ENCODE measurements around the gene FECH. TPM values are rescaled to one million over a fixed set of nuclear protein-coding genes. Genes with fewer than 3 reads are reported as not detected.

Gene FECH
- total and polyA plus RNA-seq, 4 experiments from 2014 or later = 14.8 to 19.7 (median 16.0) TPM

- no peaks in the 10 kb centered on the region for H3K36me3 Mint-ChIP-seq
- H3K27me3 Mint-ChIP-seq = peaks cover under 1 to 9% of the 10 kb centered on the region in 2 donors
- DNase-seq = no peak
- no peaks in the 10 kb centered on the region for H3K4me1 Mint-ChIP-seq
- no peak overlapping the region for H3K4me3 ChIP-seq (ENCODE audit: low read length in 2 of 2)
- ChIA-PET POLR2A (ENCODE audit: partially characterized antibody) (no interaction called here), CTCF (ENCODE audit: partially characterized antibody) (no interaction called here)
- intact Hi-C loops (cut with micrococcal nuclease) = no loop called here
- H3K4me3 Mint-ChIP-seq = no peak overlapping the region
- H3K27ac ChIP-seq (ENCODE audit: low read depth, low read length) = no peak overlapping the region
- no peaks in the 10 kb centered on the region for H3K36me3 ChIP-seq (ENCODE audit: insufficient read depth, low read length)
- H3K9me3 ChIP-seq (ENCODE audit: control insufficient read depth in 1 of 2, low read length in 2 of 2) = no peaks in the 10 kb centered on the region
- peaks cover 0 to 2% (median 0%) of the 10 kb centered on the region in 8 donors for H3K9me3 Mint-ChIP-seq
- no peaks in the 10 kb centered on the region for H3K27me3 ChIP-seq (ENCODE audit: insufficient read depth, low read length)
- no peaks in the 10 kb centered on the region for H3K4me1 ChIP-seq (ENCODE audit: insufficient read depth, low read length)
- H3K27ac Mint-ChIP-seq = no peak overlapping the region
Measured at GRCh38 chr18:57519668-57520424, 66.7 kb downstream of the FECH start.

GRCh38 chr18:57518533-57518932 lies 68.0 kb downstream of the FECH start:
- peaks cover 3 to 9% of the 10 kb centered on the region in 2 donors for H3K27me3 Mint-ChIP-seq
- intact Hi-C loops (cut with micrococcal nuclease) = no loop called here
- no peak overlapping the region for H3K4me3 ChIP-seq (ENCODE audit: low read length in 2 of 2)
- H3K36me3 Mint-ChIP-seq = no peaks in the 10 kb centered on the region
- H3K4me1 Mint-ChIP-seq = no peaks in the 10 kb centered on the region
- H3K4me1 ChIP-seq (ENCODE audit: insufficient read depth, low read length) = no peaks in the 10 kb centered on the region
- H3K27ac ChIP-seq (ENCODE audit: low read depth, low read length) = no peak overlapping the region
- no peaks in the 10 kb centered on the region for H3K9me3 ChIP-seq (ENCODE audit: control insufficient read depth in 1 of 2, low read length in 2 of 2)
- CTCF ChIA-PET (ENCODE audit: partially characterized antibody) = no interaction called here
- H3K36me3 ChIP-seq (ENCODE audit: insufficient read depth, low read length) = no peaks in the 10 kb centered on the region
- no peaks in the 10 kb centered on the region for H3K27me3 ChIP-seq (ENCODE audit: insufficient read depth, low read length)
- peaks cover 0 to 2% (median 0%) of the 10 kb centered on the region in 8 donors for H3K9me3 Mint-ChIP-seq
- H3K27ac Mint-ChIP-seq = no peak overlapping the region
- DNase-seq = no peak
- H3K4me3 Mint-ChIP-seq = no peak overlapping the region
- POLR2A ChIA-PET (ENCODE audit: partially characterized antibody) = no interaction called here

DNA sequence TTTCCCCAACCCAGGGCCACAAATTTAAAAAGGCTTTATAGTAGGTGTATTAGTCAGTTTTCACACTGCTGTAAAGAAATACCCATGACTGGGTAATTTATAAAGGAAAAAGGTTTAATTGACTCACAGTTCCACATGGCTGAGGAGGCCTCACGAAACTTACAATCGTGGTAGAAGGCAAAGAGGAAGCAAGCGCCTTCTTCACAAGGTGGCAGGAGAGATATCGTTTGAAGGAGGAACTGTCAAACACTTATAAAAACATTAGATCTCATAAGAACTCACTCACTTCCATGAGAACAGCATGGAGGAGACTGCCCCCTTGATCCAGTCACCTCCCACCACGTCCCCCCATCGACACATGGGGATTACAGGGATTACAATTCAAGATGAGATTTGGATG lies 70.4 kb downstream of the FECH start:
- Mint-ChIP-seq H3K9me3 (peaks cover 0 to 2% (median 0%) of the 10 kb centered on the region in 8 donors), H3K4me3 (no peak overlapping the region)

GRCh38 chr18:57505231-57505630 lies 81.3 kb downstream of the FECH start:
- no peaks in the 10 kb centered on the region for H3K4me1 ChIP-seq (ENCODE audit: insufficient read depth, low read length)
- H3K27me3 ChIP-seq (ENCODE audit: insufficient read depth, low read length) = peaks cover 4% of the 10 kb centered on the region
- H3K4me3 ChIP-seq (ENCODE audit: low read length in 2 of 2) = no peak overlapping the region
- Mint-ChIP-seq H3K9me3 (peaks cover 0 to 5% (median 0%) of the 10 kb centered on the region in 8 donors), H3K36me3 (no peaks in the 10 kb centered on the region), H3K27me3 (peaks cover 22 to 23% of the 10 kb centered on the region in 2 donors), H3K27ac (no peak overlapping the region), H3K4me1 (no peaks in the 10 kb centered on the region), H3K4me3 (no peak overlapping the region)
- no peaks in the 10 kb centered on the region for H3K36me3 ChIP-seq (ENCODE audit: insufficient read depth, low read length)
- ChIA-PET POLR2A (ENCODE audit: partially characterized antibody) (no interaction called here), CTCF (ENCODE audit: partially characterized antibody) (no interaction called here)
- no peak overlapping the region for H3K27ac ChIP-seq (ENCODE audit: low read depth, low read length)
- intact Hi-C loops (cut with micrococcal nuclease) = no loop called here
- H3K9me3 ChIP-seq (ENCODE audit: control insufficient read depth in 1 of 2, low read length in 2 of 2) = no peaks in the 10 kb centered on the region
- no peak for DNase-seq

More for the DNA sequence above, 70.4 kb downstream of the FECH start:
- Mint-ChIP-seq H3K4me1 (no peaks in the 10 kb centered on the region), H3K27me3 (peaks cover 5 to 7% of the 10 kb centered on the region in 2 donors), H3K36me3 (no peaks in the 10 kb centered on the region), H3K27ac (no peak overlapping the region)
- H3K36me3 ChIP-seq (ENCODE audit: insufficient read depth, low read length) = no peaks in the 10 kb centered on the region
- DNase-seq = no peak
- no peak overlapping the region for H3K27ac ChIP-seq (ENCODE audit: low read depth, low read length)
- POLR2A ChIA-PET (ENCODE audit: partially characterized antibody) = no interaction called here
- no peaks in the 10 kb centered on the region for H3K27me3 ChIP-seq (ENCODE audit: insufficient read depth, low read length)
- no peaks in the 10 kb centered on the region for H3K9me3 ChIP-seq (ENCODE audit: control insufficient read depth in 1 of 2, low read length in 2 of 2)
- no peaks in the 10 kb centered on the region for H3K4me1 ChIP-seq (ENCODE audit: insufficient read depth, low read length)
- no peak overlapping the region for H3K4me3 ChIP-seq (ENCODE audit: low read length in 2 of 2)
- intact Hi-C loops (cut with micrococcal nuclease) = no loop called here
- CTCF ChIA-PET (ENCODE audit: partially characterized antibody) = no interaction called here

- intact Hi-C loops (cut with micrococcal nuclease) = no loop called here
- DNase-seq = no peak
- Mint-ChIP-seq H3K4me3 (no peak overlapping the region), H3K4me1 (no peaks in the 10 kb centered on the region), H3K27ac (no peak overlapping the region), H3K27me3 (peaks cover 8 to 15% of the 10 kb centered on the region in 2 donors), H3K36me3 (no peaks in the 10 kb centered on the region), H3K9me3 (peaks cover 0 to 2% (median 0%) of the 10 kb centered on the region in 8 donors)
- Histone ChIP-seq H3K4me1 (ENCODE audit: insufficient read depth, low read length) (no peaks in the 10 kb centered on the region), H3K27ac (ENCODE audit: low read depth, low read length) (no peak overlapping the region), H3K9me3 (ENCODE audit: control insufficient read depth in 1 of 2, low read length in 2 of 2) (no peaks in the 10 kb centered on the region), H3K4me3 (ENCODE audit: low read length in 2 of 2) (no peak overlapping the region), H3K27me3 (ENCODE audit: insufficient read depth, low read length) (no peaks in the 10 kb centered on the region), H3K36me3 (ENCODE audit: insufficient read depth, low read length) (no peaks in the 10 kb centered on the region)
- ChIA-PET CTCF (ENCODE audit: partially characterized antibody) (no interaction called here), POLR2A (ENCODE audit: partially characterized antibody) (no interaction called here)
Measured at GRCh38 chr18:57502624-57503023, 83.9 kb downstream of the FECH start.

GRCh38 chr18:57498682-57499256 lies 87.7 kb downstream of the FECH start:
- ChIA-PET CTCF (ENCODE audit: partially characterized antibody) (no interaction called here), POLR2A (ENCODE audit: partially characterized antibody) (no interaction called here)
- Histone ChIP-seq H3K27me3 (ENCODE audit: insufficient read depth, low read length) (no peaks in the 10 kb centered on the region), H3K4me1 (ENCODE audit: insufficient read depth, low read length) (no peaks in the 10 kb centered on the region), H3K9me3 (ENCODE audit: control insufficient read depth in 1 of 2, low read length in 2 of 2) (no peaks in the 10 kb centered on the region), H3K27ac (ENCODE audit: low read depth, low read length) (no peak overlapping the region), H3K4me3 (ENCODE audit: low read length in 2 of 2) (no peak overlapping the region), H3K36me3 (ENCODE audit: insufficient read depth, low read length) (no peaks in the 10 kb centered on the region)
- H3K9me3 Mint-ChIP-seq = peaks cover 0 to 8% (median under 1%) of the 10 kb centered on the region in 8 donors
- intact Hi-C loops (cut with micrococcal nuclease) = no loop called here
- H3K36me3 Mint-ChIP-seq = no peaks in the 10 kb centered on the region
- no peaks in the 10 kb centered on the region for H3K4me1 Mint-ChIP-seq
- no peak overlapping the region for H3K27ac Mint-ChIP-seq
- H3K4me3 Mint-ChIP-seq = no peak overlapping the region
- peaks cover 0 to 3% of the 10 kb centered on the region in 2 donors for H3K27me3 Mint-ChIP-seq
- no peak for DNase-seq
